Measurements from ENCODE around the gene AGBL1. TPM values are rescaled to one million over a fixed set of nuclear protein-coding genes. Genes with fewer than 3 reads are reported as not detected.

The AGBL1 gene
- total RNA-seq, 2 experiments from 2014 or later, result not detected

- Mint-ChIP-seq H3K27me3 (peaks cover 2% of the 10 kb centered on the region), H3K9me3 (no peaks in the 10 kb centered on the region), H3K4me1 (no peaks in the 10 kb centered on the region), H3K36me3 (no peaks in the 10 kb centered on the region), H3K4me3 (no peak overlapping the region), H3K27ac (no peak overlapping the region)
- DNase-seq (no peak), ATAC-seq (ENCODE audit: low read depth) (no peak)
- POLR2A ChIA-PET, result no interaction called here
Measured at GRCh38 chr15:86259589-86259988, 179.9 kb downstream of the AGBL1 start.

GRCh38 chr15:86263230-86263629, 183.6 kb downstream of the AGBL1 start:
- no peaks in the 10 kb centered on the region for H3K9me3 Mint-ChIP-seq
- H3K4me1 Mint-ChIP-seq, result no peaks in the 10 kb centered on the region
- H3K36me3 Mint-ChIP-seq, result no peaks in the 10 kb centered on the region
- POLR2A ChIA-PET, result no interaction called here
- ATAC-seq (ENCODE audit: low read depth) (no peak), DNase-seq (no peak)
- no peak overlapping the region for H3K27ac Mint-ChIP-seq
- H3K27me3 Mint-ChIP-seq, result peaks cover 2% of the 10 kb centered on the region
- no peak overlapping the region for H3K4me3 Mint-ChIP-seq

- no peaks in the 10 kb centered on the region for H3K4me1 Mint-ChIP-seq
- no peak overlapping the region for H3K27ac Mint-ChIP-seq
- no peak for DNase-seq
- no peaks in the 10 kb centered on the region for H3K9me3 Mint-ChIP-seq
- POLR2A ChIA-PET, result no interaction called here
- no peaks in the 10 kb centered on the region for H3K36me3 Mint-ChIP-seq
- H3K4me3 Mint-ChIP-seq, result no peak overlapping the region
- no peak for ATAC-seq (ENCODE audit: low read depth)
- H3K27me3 Mint-ChIP-seq, result no peaks in the 10 kb centered on the region
Measured at GRCh38 chr15:86266896-86267484, 187.3 kb downstream of the AGBL1 start.

- H3K4me3 Mint-ChIP-seq, result no peak overlapping the region
- H3K4me1 Mint-ChIP-seq, result no peaks in the 10 kb centered on the region
- ATAC-seq (ENCODE audit: low read depth) (no peak), DNase-seq (no peak)
- POLR2A ChIA-PET, result no interaction called here
- no peaks in the 10 kb centered on the region for H3K36me3 Mint-ChIP-seq
- H3K27ac Mint-ChIP-seq, result no peak overlapping the region
- no peaks in the 10 kb centered on the region for H3K9me3 Mint-ChIP-seq
- no peaks in the 10 kb centered on the region for H3K27me3 Mint-ChIP-seq
Measured at GRCh38 chr15:86267892-86268291, 188.2 kb downstream of the AGBL1 start.

- Mint-ChIP-seq H3K27me3 (no peaks in the 10 kb centered on the region), H3K9me3 (no peaks in the 10 kb centered on the region), H3K4me1 (no peaks in the 10 kb centered on the region), H3K4me3 (no peak overlapping the region), H3K36me3 (no peaks in the 10 kb centered on the region), H3K27ac (no peak overlapping the region)
- no peak for DNase-seq
- ATAC-seq (ENCODE audit: low read depth), result no peak
- POLR2A ChIA-PET, result no interaction called here
Measured at GRCh38 chr15:86268558-86268957, 188.9 kb downstream of the AGBL1 start.

- no peak for DNase-seq
- no peak for ATAC-seq (ENCODE audit: low read depth)
- no peaks in the 10 kb centered on the region for H3K9me3 Mint-ChIP-seq
- H3K27ac Mint-ChIP-seq, result no peak overlapping the region
- no peaks in the 10 kb centered on the region for H3K27me3 Mint-ChIP-seq
- POLR2A ChIA-PET, result no interaction called here
- H3K4me1 Mint-ChIP-seq, result no peaks in the 10 kb centered on the region
- no peaks in the 10 kb centered on the region for H3K36me3 Mint-ChIP-seq
- H3K4me3 Mint-ChIP-seq, result no peak overlapping the region
Measured at GRCh38 chr15:86273309-86273708, 193.6 kb downstream of the AGBL1 start.

GRCh38 chr15:86275361-86275760, 195.7 kb downstream of the AGBL1 start:
- no peaks in the 10 kb centered on the region for H3K36me3 Mint-ChIP-seq
- POLR2A ChIA-PET, result no interaction called here
- H3K27me3 Mint-ChIP-seq, result no peaks in the 10 kb centered on the region
- ATAC-seq (ENCODE audit: low read depth), result no peak
- DNase-seq, result no peak
- no peak overlapping the region for H3K4me3 Mint-ChIP-seq
- no peaks in the 10 kb centered on the region for H3K9me3 Mint-ChIP-seq
- H3K4me1 Mint-ChIP-seq, result no peaks in the 10 kb centered on the region
- no peak overlapping the region for H3K27ac Mint-ChIP-seq

GRCh38 chr15:86278586-86278985, 198.9 kb downstream of the AGBL1 start:
- H3K4me3 Mint-ChIP-seq, result no peak overlapping the region
- ATAC-seq (ENCODE audit: low read depth) (no peak), DNase-seq (no peak)
- H3K36me3 Mint-ChIP-seq, result no peaks in the 10 kb centered on the region
- no peak overlapping the region for H3K27ac Mint-ChIP-seq
- no peaks in the 10 kb centered on the region for H3K27me3 Mint-ChIP-seq
- H3K4me1 Mint-ChIP-seq, result no peaks in the 10 kb centered on the region
- POLR2A ChIA-PET, result no interaction called here
- no peaks in the 10 kb centered on the region for H3K9me3 Mint-ChIP-seq

- H3K9me3 Mint-ChIP-seq, result peaks cover 2% of the 10 kb centered on the region
- H3K36me3 Mint-ChIP-seq, result no peaks in the 10 kb centered on the region
- POLR2A ChIA-PET, result no interaction called here
- H3K4me3 Mint-ChIP-seq, result no peak overlapping the region
- no peak overlapping the region for H3K27ac Mint-ChIP-seq
- DNase-seq, result no peak
- H3K4me1 Mint-ChIP-seq, result no peaks in the 10 kb centered on the region
- no peaks in the 10 kb centered on the region for H3K27me3 Mint-ChIP-seq
- ATAC-seq (ENCODE audit: low read depth), result no peak
Measured at GRCh38 chr15:86284635-86285034, 205.0 kb downstream of the AGBL1 start.

- H3K4me3 Mint-ChIP-seq, result no peak overlapping the region
- no peak overlapping the region for H3K27ac Mint-ChIP-seq
- POLR2A ChIA-PET, result no interaction called here
- no peaks in the 10 kb centered on the region for H3K9me3 Mint-ChIP-seq
- ATAC-seq (ENCODE audit: low read depth) (no peak), DNase-seq (no peak)
- no peaks in the 10 kb centered on the region for H3K4me1 Mint-ChIP-seq
- no peaks in the 10 kb centered on the region for H3K27me3 Mint-ChIP-seq
- no peaks in the 10 kb centered on the region for H3K36me3 Mint-ChIP-seq
Measured at GRCh38 chr15:86295511-86295910, 215.8 kb downstream of the AGBL1 start.

- DNase-seq (no peak), ATAC-seq (ENCODE audit: low read depth) (no peak)
- POLR2A ChIA-PET, result no interaction called here
- no peak overlapping the region for H3K27ac Mint-ChIP-seq
- H3K4me1 Mint-ChIP-seq, result no peaks in the 10 kb centered on the region
- no peaks in the 10 kb centered on the region for H3K27me3 Mint-ChIP-seq
- no peak overlapping the region for H3K4me3 Mint-ChIP-seq
- H3K9me3 Mint-ChIP-seq, result no peaks in the 10 kb centered on the region
- no peaks in the 10 kb centered on the region for H3K36me3 Mint-ChIP-seq
Measured at GRCh38 chr15:86296769-86297168, 217.1 kb downstream of the AGBL1 start.

- no peak for ATAC-seq (ENCODE audit: low read depth)
- H3K27me3 Mint-ChIP-seq, result no peaks in the 10 kb centered on the region
Measured at GRCh38 chr15:86300390-86301125, 220.9 kb downstream of the AGBL1 start.

GRCh38 chr15:86311568-86312280, 232.1 kb downstream of the AGBL1 start:
- Mint-ChIP-seq H3K36me3 (no peaks in the 10 kb centered on the region), H3K27ac (no peak overlapping the region), H3K4me1 (no peaks in the 10 kb centered on the region), H3K27me3 (peaks cover 2% of the 10 kb centered on the region), H3K4me3 (no peak overlapping the region), H3K9me3 (no peaks in the 10 kb centered on the region)
- POLR2A ChIA-PET, result no interaction called here
- no peak for DNase-seq
- ATAC-seq (ENCODE audit: low read depth), result no peak

More at GRCh38 chr15:86300390-86301125, 220.9 kb downstream of the AGBL1 start:
- POLR2A ChIA-PET, result no interaction called here
- no peak overlapping the region for H3K27ac Mint-ChIP-seq
- H3K4me3 Mint-ChIP-seq, result no peak overlapping the region
- no peaks in the 10 kb centered on the region for H3K9me3 Mint-ChIP-seq
- H3K4me1 Mint-ChIP-seq, result no peaks in the 10 kb centered on the region
- no peak for DNase-seq
- no peaks in the 10 kb centered on the region for H3K36me3 Mint-ChIP-seq

- POLR2A ChIA-PET, result no interaction called here
- H3K36me3 Mint-ChIP-seq, result no peaks in the 10 kb centered on the region
- no peaks in the 10 kb centered on the region for H3K9me3 Mint-ChIP-seq
- peaks cover 2% of the 10 kb centered on the region for H3K27me3 Mint-ChIP-seq
- no peak for ATAC-seq (ENCODE audit: low read depth)
- no peaks in the 10 kb centered on the region for H3K4me1 Mint-ChIP-seq
- no peak for DNase-seq
- H3K27ac Mint-ChIP-seq, result no peak overlapping the region
- no peak overlapping the region for H3K4me3 Mint-ChIP-seq
Measured at GRCh38 chr15:86312486-86312885, 232.8 kb downstream of the AGBL1 start.

All from activated naive CD8-positive, alpha-beta T cell treated with anti-CD3 and anti-CD28 coated beads, Interleukin-2, amount 10 ng/mL, durations not matched to agents 7 days and 5 days (primary cell).